K562 (cell line): ENCODE data around the gene GSS. TPM values are rescaled to one million over a fixed set of nuclear protein-coding genes. Genes with fewer than 3 reads are reported as not detected.

Experiments used
- ATAC-seq: fragments of 200-7000 bp; cut with Tn5 transposase; 3 replicates; pipeline ENCODE4 v1.9.1; 2020; ENCODE audit warnings: moderate library complexity
- BruUV-seq: library from RNA; stranded (reverse); fragments of 400-500 nt; replicated peaks from 2 replicates; lab custom pipeline; 2021; lab: Mats Ljungman, UMichigan
- CTCF ChIA-PET: fragments of 300-600 bp; formaldehyde crosslinking; extraction: SDS; loops from one replicate; lab custom pipeline; 2021; ENCODE audit warnings: low intra/inter-chr PET ratio; lab: Yijun Ruan, JAX
- POLR2A ChIA-PET: fragments of 300-600, 350-650 bp; sonication (Branson Sonifier 250); formaldehyde crosslinking; extraction: SDS; loops from one replicate; lab custom pipeline; 2021; ENCODE audit warnings: antibody characterized with exemption, inconsistent platforms; lab: Yijun Ruan, JAX
- DNase-seq, 4 experiments: peaks; one replicate each; pipeline versions ENCODE4 v3.0.0 to v3.0.0-alpha.2; 2011 to 2018; ENCODE audit warnings: low spot score in 3 of 4, mixed read lengths in 3 of 4; ENCODE audit errors: extremely low read depth in 1 of 4
- FAIRE-seq: peaks from 2 replicates; lab custom pipeline; 2011; peaks lifted over from hg19 to GRCh38; lab: Jason Lieb, UNC
- H2AFZ ChIP-seq: 2 replicates; pipeline ENCODE4 v1.6.0; 2011; ENCODE audit warnings: low read depth, low read length, control low read depth, inconsistent platforms
- H3K27ac ChIP-seq: fragments of 200-600 bp; 3 replicates; pipeline ENCODE4 v1.8.0; 2011; ENCODE audit warnings: low read depth, mild to moderate bottlenecking, control low read depth, inconsistent platforms, low read length, moderate library complexity, mixed read lengths; ENCODE audit errors: extremely low read depth
- H3K27me3 ChIP-seq, 2 experiments: fragments of 300-600 bp in 1 of 2; 2 replicates in 1 of 2; 3 replicates in 1 of 2; pipeline versions ENCODE4 v1.6.0 to v1.8.0; 2011; ENCODE audit warnings: inconsistent platforms in 2 of 2, low read length in 2 of 2, mild to moderate bottlenecking in 1 of 2, mixed read lengths in 1 of 2, moderate library complexity in 1 of 2; ENCODE audit not compliant: control insufficient read depth in 2 of 2, insufficient read depth in 2 of 2
- H3K36me3 ChIP-seq: fragments of 300-600 bp; 3 replicates; pipeline ENCODE4 v1.8.0; 2011; ENCODE audit warnings: mild to moderate bottlenecking, low read length, inconsistent platforms; ENCODE audit not compliant: control insufficient read depth, insufficient read depth
- H3K4me1 ChIP-seq, 2 experiments: fragments of 200-600 bp in 1 of 2; replicated peaks in 1 of 2; 2 replicates in 1 of 2; 3 replicates in 1 of 2; pipeline versions ENCODE4 v1.5.1 to v1.8.0; 2011; ENCODE audit warnings: inconsistent platforms in 2 of 2, low read length in 2 of 2, mild to moderate bottlenecking in 1 of 2, mixed read lengths in 1 of 2, moderate library complexity in 1 of 2; ENCODE audit not compliant: control insufficient read depth in 2 of 2, insufficient read depth in 2 of 2
- H3K4me2 ChIP-seq: 2 replicates; pipeline ENCODE4 v1.6.1; 2011; ENCODE audit warnings: low read length, control low read depth, inconsistent platforms, mixed read lengths; ENCODE audit not compliant: insufficient read depth
- H3K4me3 ChIP-seq: fragments of 200-600 bp; sonication (generic), shearing (Covaris generic); 2 replicates; pipeline ENCODE4 v1.5.1; 2016; ENCODE audit warnings: control low read depth, inconsistent platforms
- H3K79me2 ChIP-seq: fragments of 200-600 bp; 3 replicates; pipeline ENCODE4 v1.8.0; 2011; ENCODE audit warnings: low read length, inconsistent platforms; ENCODE audit not compliant: control insufficient read depth, insufficient read depth
- H3K9ac ChIP-seq, 2 experiments: 2 replicates each; pipeline versions ENCODE4 v1.6.0 to v1.6.1; 2011; ENCODE audit warnings: low read depth in 2 of 2, low read length in 2 of 2, control low read depth in 1 of 2, inconsistent platforms in 1 of 2, mild to moderate bottlenecking in 1 of 2, mixed read lengths in 1 of 2; ENCODE audit not compliant: insufficient read depth in 1 of 2
- H3K9me1 ChIP-seq: one replicate; pipeline ENCODE4 v1.6.0; 2011; ENCODE audit warnings: inconsistent platforms, mild to moderate bottlenecking, low read length, moderate library complexity; ENCODE audit not compliant: control insufficient read depth, insufficient read depth
- H3K9me3 ChIP-seq: replicated peaks from 2 replicates; pipeline ENCODE4 v1.5.1; 2011; ENCODE audit warnings: low read depth, low read length, inconsistent platforms; ENCODE audit not compliant: control insufficient read depth, insufficient read depth
- H4K20me1 ChIP-seq: replicated peaks from 2 replicates; pipeline ENCODE4 v1.6.1; 2011; ENCODE audit warnings: low read length, inconsistent platforms, mixed read lengths; ENCODE audit not compliant: control insufficient read depth, insufficient read depth
- RBM22 ChIP-seq: fragments of 200-400 bp; formaldehyde crosslinking; IDR thresholded peaks from 2 replicates; pipeline ENCODE4 v1.6.1; 2018; ENCODE audit warnings: low read length, low read depth; ENCODE audit not compliant: poor library complexity, severe bottlenecking
- RNF219 ChIP-seq: fragments of 250-450 bp; sonication (Bioruptor Pico); IDR thresholded peaks from 2 replicates; pipeline ENCODE4 v1.5.0; 2022; ENCODE audit warnings: mild to moderate bottlenecking
- WGBS: fragments of 100-300 bp; shearing (Covaris generic); methylation state at CpG from one replicate; pipeline ENCODE4 v1.1.6; 2016; ENCODE audit warnings: low coverage, mixed read lengths; ENCODE audit not compliant: insufficient coverage; ENCODE audit errors: missing lambda C conversion rate; 5-methylcytosine and 5-hydroxymethylcytosine counted together
- in situ Hi-C: fragments of 300-500 bp; cut with MboI; formaldehyde crosslinking; loops from 4 replicates; pipeline ENCODE4 v1.15.0; 2018; ENCODE audit warnings: inconsistent platforms, mixed read lengths
- intact Hi-C: fragments of 100-400 bp; cut with micrococcal nuclease; formaldehyde crosslinking; loops from 2 replicates; pipeline ENCODE4 v1.14.2; 2022
- polyA plus RNA-seq, 8 experiments: library from polyadenylated mRNA; depleted of rRNA in 4 of 8; stranded (reverse) in 5 of 8; unstranded in 3 of 8; fragments of >200 nt; fragmentation: Nextera tagmentation in 2 of 8; fragmentation: Illumina TruSeq in 1 of 8; extraction: Ambion mirVana in 2 of 8; extraction: Trizol in 1 of 8; gene quantifications; 2 replicates each; pipeline versions ENCODE4 v1.2.1 to v1.2.3, GENCODE V29; 2011 to 2014; ENCODE audit warnings: inconsistent platforms in 1 of 8, missing spikeins in 1 of 8
- total RNA-seq, 7 experiments: library from RNA; depleted of rRNA in 6 of 7; stranded (reverse); fragments of >200 nt in 6 of 7; fragmentation: Illumina TruSeq in 2 of 7; extraction: Trizol in 2 of 7; gene quantifications; 2 replicates each; pipeline versions ENCODE4 v1.2.1 to v1.2.3, GENCODE V29; 2011 to 2021; ENCODE audit warnings: low replicate concordance in 1 of 7

GSS gene
- total and polyA plus RNA-seq, 9 of the 15 experiments (the other 6 are each of a cell fraction or from before 2014, with no cell fraction given) = 18.4 to 165 (median 89.4) TPM

DNA sequence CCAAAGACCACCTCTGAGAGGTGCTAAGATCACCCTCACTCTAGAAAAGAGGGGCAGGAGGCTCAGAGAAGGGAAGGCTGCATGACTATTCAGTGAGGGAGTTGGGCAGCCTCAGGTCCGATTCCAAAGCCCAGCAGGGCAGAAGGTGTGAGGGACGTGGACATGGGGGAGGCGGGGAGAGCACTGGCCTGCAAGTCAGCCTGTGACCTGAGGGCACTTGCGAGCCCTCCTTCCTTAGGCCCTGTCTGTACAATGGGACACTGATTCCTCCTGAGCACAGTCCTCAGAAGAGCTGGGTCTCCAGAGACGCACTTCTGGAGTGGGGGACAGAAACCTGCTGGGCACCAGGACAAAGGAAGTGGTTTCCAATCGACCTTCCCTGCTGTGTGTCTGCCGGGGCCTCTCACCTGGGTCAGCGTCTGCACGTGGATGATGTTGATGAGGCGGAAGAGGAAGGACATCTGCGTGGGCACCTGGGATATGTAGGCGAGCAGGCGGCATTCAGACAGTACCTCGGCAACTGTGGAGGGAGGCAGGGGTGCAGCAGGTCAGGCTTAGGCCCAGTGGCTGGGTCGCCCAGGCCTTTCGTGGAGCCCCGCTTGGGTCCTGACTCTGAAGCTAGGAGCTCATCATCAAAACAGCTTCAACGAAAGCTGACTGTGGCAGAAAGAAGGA lies 48.6 kb upstream of the GSS start:
- H4K20me1 ChIP-seq = no peaks in the 10 kb centered on the region
- ChIA-PET CTCF (no interaction called here), POLR2A (interaction anchor here (0.7 to 1.6 kb wide), 2 partner anchors 24 to 51 kb away, joined by 3 to 4 read pairs; no protein-coding TSS in a partner anchor)
- peak overlapping the region in 1 of 2 experiments; percentile 17; a peak in 1 of 4 replicates for H3K9ac ChIP-seq
- DNase-seq (no peak), ATAC-seq (no peak), FAIRE-seq (no peak)
- WGBS = 83% methylated on average over 15 of the region's 18 CpGs
- H3K9me3 ChIP-seq = no peaks in the 10 kb centered on the region
- H3K9me1 ChIP-seq = no peaks in the 10 kb centered on the region
- H3K4me2 ChIP-seq = no peak overlapping the region
- H3K79me2 ChIP-seq = no peaks in the 10 kb centered on the region
- in situ Hi-C loops = no loop called here
- peaks cover 100% of the 10 kb centered on the region; the same call in 2 of the 3 replicates for H3K36me3 ChIP-seq
- peaks cover 0 to 15% of the 10 kb centered on the region in 2 experiments; a peak in 2 of 5 replicates for H3K4me1 ChIP-seq
- no peak overlapping the region for H2AFZ ChIP-seq
- no TSS peak for BruUV-seq
- H3K4me3 ChIP-seq = no peak overlapping the region
- H3K27me3 ChIP-seq = no peaks in the 10 kb centered on the region
- TF ChIP-seq RNF219 (CRISPR knock-in tag) (no peak), RBM22 (peak; percentile 47)
- TF ChIP-seq, all 486 proteins: peak for 1
- no peak overlapping the region for H3K27ac ChIP-seq
- intact Hi-C loops = no loop called here
